Measurements from ENCODE around the gene NFKBIE. TPM values are rescaled to one million over a fixed set of nuclear protein-coding genes. Genes with fewer than 3 reads are reported as not detected.

Gene NFKBIE
- total and polyA plus RNA-seq, 2 of the 13 experiments (the other 11 are each of a cell fraction or from before 2014, with no cell fraction given), result 6.7 to 14.5 TPM

DNA sequence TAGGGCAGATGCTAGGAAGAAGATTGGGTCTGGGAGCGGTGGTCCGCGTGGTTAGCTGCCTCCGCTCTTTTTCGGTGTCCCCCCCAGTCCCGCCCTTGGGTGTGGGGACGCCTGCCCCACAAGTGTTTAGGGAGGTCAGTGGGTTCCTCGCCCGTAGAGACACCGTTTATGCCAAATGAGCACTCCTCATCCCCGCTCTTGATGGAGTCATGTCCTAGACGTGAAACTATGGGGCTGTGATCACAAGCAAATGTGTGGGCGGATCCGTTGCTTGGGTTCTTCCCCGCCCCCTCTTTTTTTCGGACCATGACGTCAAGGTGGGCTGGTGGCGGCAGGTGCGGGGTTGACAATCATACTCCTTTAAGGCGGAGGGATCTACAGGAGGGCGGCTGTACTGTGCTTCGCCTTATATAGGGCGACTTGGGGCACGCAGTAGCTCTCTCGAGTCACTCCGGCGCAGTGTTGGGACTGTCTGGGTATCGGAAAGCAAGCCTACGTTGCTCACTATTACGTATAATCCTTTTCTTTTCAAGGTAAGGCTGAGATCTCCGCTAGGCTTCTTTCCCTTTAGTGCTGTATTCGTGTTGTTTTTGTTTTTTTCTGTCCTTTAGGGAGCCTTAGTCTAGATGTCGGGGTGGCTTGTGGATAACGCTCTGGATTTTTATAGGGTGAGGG, 18.6 kb downstream of the NFKBIE start, which contains the start of gene HSP90AB1 (continued):
- TF ChIP-seq, protein P1, sequence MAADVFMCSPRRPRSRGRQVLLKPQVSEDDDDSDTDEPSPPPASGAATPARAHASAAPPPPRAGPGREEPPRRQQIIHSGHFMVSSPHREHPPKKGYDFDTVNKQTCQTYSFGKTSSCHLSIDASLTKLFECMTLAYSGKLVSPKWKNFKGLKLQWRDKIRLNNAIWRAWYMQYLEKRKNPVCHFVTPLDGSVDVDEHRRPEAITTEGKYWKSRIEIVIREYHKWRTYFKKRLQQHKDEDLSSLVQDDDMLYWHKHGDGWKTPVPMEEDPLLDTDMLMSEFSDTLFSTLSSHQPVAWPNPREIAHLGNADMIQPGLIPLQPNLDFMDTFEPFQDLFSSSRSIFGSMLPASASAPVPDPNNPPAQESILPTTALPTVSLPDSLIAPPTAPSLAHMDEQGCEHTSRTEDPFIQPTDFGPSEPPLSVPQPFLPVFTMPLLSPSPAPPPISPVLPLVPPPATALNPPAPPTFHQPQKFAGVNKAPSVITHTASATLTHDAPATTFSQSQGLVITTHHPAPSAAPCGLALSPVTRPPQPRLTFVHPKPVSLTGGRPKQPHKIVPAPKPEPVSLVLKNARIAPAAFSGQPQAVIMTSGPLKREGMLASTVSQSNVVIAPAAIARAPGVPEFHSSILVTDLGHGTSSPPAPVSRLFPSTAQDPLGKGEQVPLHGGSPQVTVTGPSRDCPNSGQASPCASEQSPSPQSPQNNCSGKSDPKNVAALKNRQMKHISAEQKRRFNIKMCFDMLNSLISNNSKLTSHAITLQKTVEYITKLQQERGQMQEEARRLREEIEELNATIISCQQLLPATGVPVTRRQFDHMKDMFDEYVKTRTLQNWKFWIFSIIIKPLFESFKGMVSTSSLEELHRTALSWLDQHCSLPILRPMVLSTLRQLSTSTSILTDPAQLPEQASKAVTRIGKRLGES (CRISPR knock-in tag; IDR thresholded peaks at IDR 0.05; ENCODE audit: borderline replicate concordance), result peak; percentile 84; the same call in 1 of the 2 replicates
- TF ChIP-seq U2AF1 (optimal IDR thresholded peaks at IDR 0.05; ENCODE audit: low read depth, low read length) (peak; percentile 54), THAP11 (CRISPR knock-in tag; IDR thresholded peaks at IDR 0.05) (peak; percentile 82), MIER2 (CRISPR knock-in tag; IDR thresholded peaks at IDR 0.05) (no peak), ONECUT2 (CRISPR knock-in tag; IDR thresholded peaks at IDR 0.05) (peak; percentile 68; the same call in 1 of the 2 replicates), SCMH1 (CRISPR knock-in tag; IDR thresholded peaks at IDR 0.05; ENCODE audit: borderline replicate concordance) (no peak), HOXA7 (CRISPR knock-in tag; IDR thresholded peaks at IDR 0.05) (no peak), SUZ12 (IDR thresholded peaks at IDR 0.05; ENCODE audit: low read depth, low read length) (no peak), SMAD3 (CRISPR knock-in tag; IDR thresholded peaks at IDR 0.05) (peak; percentile 89; the same call in 1 of the 2 replicates), HNRNPLL (IDR thresholded peaks at IDR 0.05; ENCODE audit: low read depth, low read length, poor library complexity, severe bottlenecking) (no peak), ZNF546 (CRISPR knock-in tag; conservative IDR thresholded peaks at IDR 0.05) (no peak), FOXP1 (IDR thresholded peaks at IDR 0.05) (no peak), FOXP1 (CRISPR knock-in tag; IDR thresholded peaks at IDR 0.05) (peak; percentile 38)
- TF ChIP-seq, protein P2, sequence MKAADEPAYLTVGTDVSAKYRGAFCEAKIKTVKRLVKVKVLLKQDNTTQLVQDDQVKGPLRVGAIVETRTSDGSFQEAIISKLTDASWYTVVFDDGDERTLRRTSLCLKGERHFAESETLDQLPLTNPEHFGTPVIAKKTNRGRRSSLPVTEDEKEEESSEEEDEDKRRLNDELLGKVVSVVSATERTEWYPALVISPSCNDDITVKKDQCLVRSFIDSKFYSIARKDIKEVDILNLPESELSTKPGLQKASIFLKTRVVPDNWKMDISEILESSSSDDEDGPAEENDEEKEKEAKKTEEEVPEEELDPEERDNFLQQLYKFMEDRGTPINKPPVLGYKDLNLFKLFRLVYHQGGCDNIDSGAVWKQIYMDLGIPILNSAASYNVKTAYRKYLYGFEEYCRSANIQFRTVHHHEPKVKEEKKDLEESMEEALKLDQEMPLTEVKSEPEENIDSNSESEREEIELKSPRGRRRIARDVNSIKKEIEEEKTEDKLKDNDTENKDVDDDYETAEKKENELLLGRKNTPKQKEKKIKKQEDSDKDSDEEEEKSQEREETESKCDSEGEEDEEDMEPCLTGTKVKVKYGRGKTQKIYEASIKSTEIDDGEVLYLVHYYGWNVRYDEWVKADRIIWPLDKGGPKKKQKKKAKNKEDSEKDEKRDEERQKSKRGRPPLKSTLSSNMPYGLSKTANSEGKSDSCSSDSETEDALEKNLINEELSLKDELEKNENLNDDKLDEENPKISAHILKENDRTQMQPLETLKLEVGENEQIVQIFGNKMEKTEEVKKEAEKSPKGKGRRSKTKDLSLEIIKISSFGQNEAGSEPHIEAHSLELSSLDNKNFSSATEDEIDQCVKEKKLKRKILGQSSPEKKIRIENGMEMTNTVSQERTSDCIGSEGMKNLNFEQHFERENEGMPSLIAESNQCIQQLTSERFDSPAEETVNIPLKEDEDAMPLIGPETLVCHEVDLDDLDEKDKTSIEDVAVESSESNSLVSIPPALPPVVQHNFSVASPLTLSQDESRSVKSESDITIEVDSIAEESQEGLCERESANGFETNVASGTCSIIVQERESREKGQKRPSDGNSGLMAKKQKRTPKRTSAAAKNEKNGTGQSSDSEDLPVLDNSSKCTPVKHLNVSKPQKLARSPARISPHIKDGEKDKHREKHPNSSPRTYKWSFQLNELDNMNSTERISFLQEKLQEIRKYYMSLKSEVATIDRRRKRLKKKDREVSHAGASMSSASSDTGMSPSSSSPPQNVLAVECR (CRISPR knock-in tag; IDR thresholded peaks at IDR 0.05; ENCODE audit: borderline replicate concordance), result peak; percentile 62; the same call in 1 of the 2 replicates
- TF ChIP-seq, protein P3, sequence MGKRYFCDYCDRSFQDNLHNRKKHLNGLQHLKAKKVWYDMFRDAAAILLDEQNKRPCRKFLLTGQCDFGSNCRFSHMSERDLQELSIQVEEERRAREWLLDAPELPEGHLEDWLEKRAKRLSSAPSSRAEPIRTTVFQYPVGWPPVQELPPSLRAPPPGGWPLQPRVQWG (CRISPR knock-in tag; IDR thresholded peaks at IDR 0.05; ENCODE audit: borderline replicate concordance, low read depth), result no peak
- TF ChIP-seq, protein P4, sequence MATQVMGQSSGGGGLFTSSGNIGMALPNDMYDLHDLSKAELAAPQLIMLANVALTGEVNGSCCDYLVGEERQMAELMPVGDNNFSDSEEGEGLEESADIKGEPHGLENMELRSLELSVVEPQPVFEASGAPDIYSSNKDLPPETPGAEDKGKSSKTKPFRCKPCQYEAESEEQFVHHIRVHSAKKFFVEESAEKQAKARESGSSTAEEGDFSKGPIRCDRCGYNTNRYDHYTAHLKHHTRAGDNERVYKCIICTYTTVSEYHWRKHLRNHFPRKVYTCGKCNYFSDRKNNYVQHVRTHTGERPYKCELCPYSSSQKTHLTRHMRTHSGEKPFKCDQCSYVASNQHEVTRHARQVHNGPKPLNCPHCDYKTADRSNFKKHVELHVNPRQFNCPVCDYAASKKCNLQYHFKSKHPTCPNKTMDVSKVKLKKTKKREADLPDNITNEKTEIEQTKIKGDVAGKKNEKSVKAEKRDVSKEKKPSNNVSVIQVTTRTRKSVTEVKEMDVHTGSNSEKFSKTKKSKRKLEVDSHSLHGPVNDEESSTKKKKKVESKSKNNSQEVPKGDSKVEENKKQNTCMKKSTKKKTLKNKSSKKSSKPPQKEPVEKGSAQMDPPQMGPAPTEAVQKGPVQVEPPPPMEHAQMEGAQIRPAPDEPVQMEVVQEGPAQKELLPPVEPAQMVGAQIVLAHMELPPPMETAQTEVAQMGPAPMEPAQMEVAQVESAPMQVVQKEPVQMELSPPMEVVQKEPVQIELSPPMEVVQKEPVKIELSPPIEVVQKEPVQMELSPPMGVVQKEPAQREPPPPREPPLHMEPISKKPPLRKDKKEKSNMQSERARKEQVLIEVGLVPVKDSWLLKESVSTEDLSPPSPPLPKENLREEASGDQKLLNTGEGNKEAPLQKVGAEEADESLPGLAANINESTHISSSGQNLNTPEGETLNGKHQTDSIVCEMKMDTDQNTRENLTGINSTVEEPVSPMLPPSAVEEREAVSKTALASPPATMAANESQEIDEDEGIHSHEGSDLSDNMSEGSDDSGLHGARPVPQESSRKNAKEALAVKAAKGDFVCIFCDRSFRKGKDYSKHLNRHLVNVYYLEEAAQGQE (IDR thresholded peaks at IDR 0.05; ENCODE audit: borderline replicate concordance in 1 of 2, low read depth in 1 of 2, low read length in 2 of 2), result peak in 1 of 2 experiments; percentile 87; a peak in 2 of 4 replicates
- TF ChIP-seq, protein P5, sequence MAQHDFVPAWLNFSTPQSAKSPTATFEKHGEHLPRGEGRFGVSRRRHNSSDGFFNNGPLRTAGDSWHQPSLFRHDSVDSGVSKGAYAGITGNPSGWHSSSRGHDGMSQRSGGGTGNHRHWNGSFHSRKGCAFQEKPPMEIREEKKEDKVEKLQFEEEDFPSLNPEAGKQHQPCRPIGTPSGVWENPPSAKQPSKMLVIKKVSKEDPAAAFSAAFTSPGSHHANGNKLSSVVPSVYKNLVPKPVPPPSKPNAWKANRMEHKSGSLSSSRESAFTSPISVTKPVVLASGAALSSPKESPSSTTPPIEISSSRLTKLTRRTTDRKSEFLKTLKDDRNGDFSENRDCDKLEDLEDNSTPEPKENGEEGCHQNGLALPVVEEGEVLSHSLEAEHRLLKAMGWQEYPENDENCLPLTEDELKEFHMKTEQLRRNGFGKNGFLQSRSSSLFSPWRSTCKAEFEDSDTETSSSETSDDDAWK (CRISPR knock-in tag; IDR thresholded peaks at IDR 0.05), result no peak

Data from HepG2 (cell line).